Measurements from ENCODE around the gene PCDHGC3.
A peak's percentile ranks its signal among the peaks of the same experiment; 100 is the strongest.
"Not testable (repeated sequence)": the region's sequence is repeated elsewhere in the genome, so short reads cannot be mapped to it uniquely, and the experiment has no call there.

The PCDHGC3 gene

GRCh38 chr5:141475625-141476131, at the start of gene PCDHGC3:
TSS of gene PCDHGC3 (plus strand) at chr5:141475966. CDS start at chr5:141476117, 151 bp downstream.
- DNase-seq: peak; percentile 50

- DNase-seq: no peak
Observed at GRCh38 chr5:141427783-141428426, 47.9 kb upstream of the PCDHGC3 start.

- no peak for DNase-seq
Observed at GRCh38 chr5:141430332-141431113, 45.2 kb upstream of the PCDHGC3 start, which contains the start of gene PCDHGA12. TSS of gene PCDHGA12 (plus strand) at chr5:141430507. CDS start at chr5:141430760, 253 bp downstream.

GRCh38 chr5:141431286-141431685, 44.5 kb upstream of the PCDHGC3 start:
- no peak for DNase-seq

GRCh38 chr5:141432308-141432707, 43.5 kb upstream of the PCDHGC3 start:
- DNase-seq: not testable (repeated sequence)

- not testable (repeated sequence) for DNase-seq
Observed at GRCh38 chr5:141432726-141433125, 43.0 kb upstream of the PCDHGC3 start.

- DNase-seq: no peak
Observed at GRCh38 chr5:141434006-141434405, 41.8 kb upstream of the PCDHGC3 start.

GRCh38 chr5:141437221-141437620, 38.5 kb upstream of the PCDHGC3 start:
- DNase-seq: no peak

- DNase-seq: no peak
Observed at GRCh38 chr5:141439411-141440141, 36.2 kb upstream of the PCDHGC3 start.

GRCh38 chr5:141440341-141440740, 35.4 kb upstream of the PCDHGC3 start:
- no peak for DNase-seq

GRCh38 chr5:141441571-141442170, 34.1 kb upstream of the PCDHGC3 start:
- no peak for DNase-seq

- DNase-seq: no peak
Observed at GRCh38 chr5:141465351-141465750, 10.4 kb upstream of the PCDHGC3 start.

GRCh38 chr5:141476132-141476911, 556 bp downstream of the PCDHGC3 start:
- DNase-seq: no peak

GRCh38 chr5:141477044-141477575, 1.3 kb downstream of the PCDHGC3 start:
- no peak for DNase-seq

GRCh38 chr5:141477815-141478214, 2.0 kb downstream of the PCDHGC3 start:
- no peak for DNase-seq

- DNase-seq: no peak
Observed at GRCh38 chr5:141478321-141478945, 2.7 kb downstream of the PCDHGC3 start.

- DNase-seq: no peak
Observed at GRCh38 chr5:141479776-141480175, 4.0 kb downstream of the PCDHGC3 start.

GRCh38 chr5:141483902-141484301, 8.1 kb downstream of the PCDHGC3 start:
- no peak for DNase-seq

GRCh38 chr5:141484310-141484640, 8.5 kb downstream of the PCDHGC3 start:
- DNase-seq: no peak

- no peak for DNase-seq
Observed at GRCh38 chr5:141484641-141485311, 9.0 kb downstream of the PCDHGC3 start, which contains the start of gene PCDHGC4. TSS of gene PCDHGC4 (plus strand) at chr5:141485030. CDS start at chr5:141485174, 144 bp downstream.

All from stimulated activated CD4-positive, alpha-beta T cell treated with anti-CD3 and anti-CD28 coated beads, Interleukin-4, amount 100 ng/mL, for 24 hours (primary cell).